GM12873 (cell line): ENCODE results near the gene WEE1.

Source experiments
- CTCF ChIP-seq: IDR thresholded peaks from 2 replicates; pipeline ENCODE4 v1.5.1; 2012; ENCODE audit warnings: low read depth, mild to moderate bottlenecking, moderate library complexity, low read length, control low read depth; ENCODE audit not compliant: insufficient read depth; ENCODE audit errors: missing control alignments

Gene WEE1

DNA sequence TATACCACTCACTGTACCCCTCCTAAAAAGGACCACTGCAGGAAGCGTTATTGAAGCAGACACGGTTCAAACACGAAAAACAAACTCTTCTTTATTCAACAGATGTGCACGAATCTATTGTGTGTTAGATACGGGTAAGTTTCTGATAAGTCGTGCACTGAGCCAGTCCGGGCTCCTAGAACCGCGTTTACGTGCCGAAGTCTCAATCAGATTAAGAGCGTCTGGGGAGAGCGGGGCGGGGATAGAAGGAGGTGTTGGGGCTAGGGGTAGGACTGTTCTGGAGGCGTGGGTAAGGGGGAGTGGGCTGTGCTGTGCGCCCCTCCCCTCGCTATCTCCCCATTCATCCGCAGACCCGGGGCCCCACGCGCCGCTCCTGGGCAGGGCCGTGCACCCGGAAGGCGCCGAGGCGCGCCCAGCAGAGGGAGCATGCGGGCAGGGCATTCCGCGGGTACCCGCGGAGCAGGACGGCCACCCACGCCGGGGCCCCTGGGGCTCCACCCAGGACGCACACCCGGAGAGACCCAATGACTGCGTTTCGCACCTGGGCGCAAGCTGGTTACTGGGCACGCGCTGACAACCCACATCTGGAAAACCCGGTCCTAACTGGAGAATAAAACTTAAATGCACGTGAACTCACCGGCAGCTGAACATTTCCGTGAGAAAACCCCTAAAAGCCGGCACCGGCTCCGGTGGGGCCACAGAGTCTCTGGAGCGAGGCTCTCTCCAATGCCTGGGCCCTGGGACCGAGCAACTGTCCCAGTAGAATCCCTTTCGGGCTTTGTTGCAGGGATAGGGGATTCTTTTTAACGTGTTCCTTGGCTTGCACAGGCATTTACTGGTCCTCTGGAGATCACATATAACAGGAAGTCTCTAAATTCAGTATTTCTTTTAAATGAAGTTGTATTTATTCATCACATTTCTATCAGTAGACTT, 40.6 kb downstream of the WEE1 start:
- peak; percentile 79 for TF ChIP-seq CTCF

DNA sequence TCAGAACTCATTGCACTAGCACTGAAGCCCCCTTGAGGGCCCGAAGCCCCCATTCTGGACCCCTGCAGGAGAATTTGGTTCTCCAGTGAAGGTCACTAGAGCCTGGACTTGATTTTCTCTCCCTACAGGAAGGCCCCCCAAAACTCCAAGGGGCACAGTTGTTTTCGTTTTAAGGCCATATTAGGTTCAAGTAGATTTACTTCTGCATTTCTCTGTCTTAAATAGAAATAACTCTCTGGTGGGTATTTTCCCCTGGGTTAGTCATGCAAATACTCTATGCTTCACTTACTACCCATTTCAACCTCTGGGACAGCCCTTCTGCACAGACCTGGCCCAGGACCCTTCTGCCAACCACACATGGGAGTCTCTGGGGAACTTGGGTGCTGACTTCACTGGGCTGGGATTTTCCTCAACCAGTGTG, 41.6 kb downstream of the WEE1 start:
- no peak for TF ChIP-seq CTCF

DNA sequence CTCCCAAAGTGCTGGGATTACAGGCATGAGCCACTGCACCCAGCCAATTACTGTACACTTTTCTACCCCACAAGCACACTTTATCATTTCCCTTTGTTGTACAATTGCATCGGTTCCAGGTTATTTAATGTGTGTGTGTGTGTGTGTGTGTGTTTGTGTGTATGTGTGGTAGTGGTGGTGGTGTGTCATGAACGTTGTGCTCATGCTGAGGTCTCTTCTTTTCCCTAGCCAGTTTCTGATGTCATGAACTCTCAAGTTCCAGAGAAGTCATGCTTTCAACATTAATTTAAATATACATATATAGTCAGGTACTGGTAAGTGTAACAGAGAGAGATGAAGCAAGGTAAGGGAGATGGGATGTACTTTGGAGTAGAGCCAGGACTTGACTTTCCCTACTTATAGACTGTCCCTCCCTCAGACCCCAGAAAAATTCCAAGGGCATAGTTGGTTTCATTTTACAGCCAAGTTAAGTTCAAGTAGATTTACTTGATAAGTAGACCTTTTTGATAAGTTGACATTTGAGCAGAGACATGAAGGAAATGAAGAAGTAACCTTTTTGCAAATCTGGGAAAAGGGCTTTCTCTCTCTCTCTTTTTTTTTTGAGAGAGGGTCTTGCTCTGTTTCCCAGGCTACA, 42.7 kb downstream of the WEE1 start:
- no peak for TF ChIP-seq CTCF

DNA sequence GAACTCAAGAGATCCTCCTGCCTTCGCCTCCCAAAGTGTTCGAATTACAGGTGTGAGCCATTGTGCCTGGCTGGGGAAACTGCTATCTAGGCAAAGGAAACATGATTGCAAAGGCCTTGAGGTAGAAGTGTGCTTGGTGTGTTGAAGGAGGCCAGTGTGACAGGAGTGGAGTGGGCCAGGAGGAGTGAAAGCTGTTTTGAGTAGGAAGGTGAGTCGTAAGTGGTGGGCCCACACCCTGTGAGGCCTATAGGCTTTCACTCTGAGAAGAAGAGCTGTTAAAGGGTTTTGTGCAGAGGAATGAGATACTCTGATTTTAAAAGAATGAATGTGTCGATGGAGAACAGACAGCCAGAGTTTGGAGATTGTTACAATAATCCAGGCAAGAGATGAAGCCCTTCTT, 43.4 kb downstream of the WEE1 start:
- TF ChIP-seq CTCF = no peak

DNA sequence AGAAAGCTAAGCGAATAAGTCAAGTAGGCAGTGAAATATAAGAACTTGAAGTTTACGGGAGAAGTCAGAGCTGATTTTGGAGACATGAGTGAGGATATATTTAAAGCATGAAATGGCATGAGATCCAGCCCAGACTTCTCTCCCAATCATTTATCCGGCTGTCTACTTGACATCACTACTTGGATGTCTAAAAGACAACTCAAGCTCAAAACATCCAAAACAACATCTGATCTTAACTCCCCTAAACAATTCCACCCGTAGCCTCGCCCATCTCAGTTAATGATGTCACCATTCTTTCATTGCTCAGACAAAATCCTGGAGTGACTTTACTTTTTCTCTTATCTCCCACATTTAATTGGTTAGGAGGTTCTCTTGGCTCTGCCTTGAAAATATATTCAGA, 44.5 kb downstream of the WEE1 start:
- TF ChIP-seq CTCF = no peak

DNA sequence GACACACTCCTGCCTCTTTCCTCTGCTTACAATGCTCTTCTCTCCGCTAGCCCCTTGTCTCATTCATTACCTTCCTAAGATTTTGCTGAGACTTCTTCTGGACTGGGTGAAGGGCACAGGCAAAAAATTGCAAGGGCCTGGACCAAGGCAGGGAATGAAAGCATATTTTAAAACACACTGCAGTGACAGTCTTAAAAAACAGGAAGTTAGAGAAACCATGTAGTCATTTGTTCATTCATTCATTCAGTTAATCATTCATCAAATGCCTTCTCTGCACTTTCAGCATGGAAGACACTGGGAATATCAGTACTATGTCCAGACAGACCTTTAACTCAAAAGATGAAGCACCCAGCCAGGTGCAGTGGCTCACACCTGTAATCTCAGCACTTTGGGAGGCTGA, 45.5 kb downstream of the WEE1 start:
- TF ChIP-seq CTCF = no peak

GRCh38 chr11:9619971-9620370, 46.5 kb downstream of the WEE1 start:
- no peak for TF ChIP-seq CTCF
